Sciatic nerve (tissue), 2 donors: Measurements from ENCODE around the gene ELMO3. TPM values are rescaled to one million over a fixed set of nuclear protein-coding genes. Genes with fewer than 3 reads are reported as not detected.
A peak's percentile ranks its signal among the peaks of the same experiment; 100 is the strongest.

Experiments
- ATAC-seq: fragments of 200-7000 bp; cut with Tn5 transposase; one replicate; pipeline ENCODE4 v1.9.1; 2020; ENCODE audit warnings: mild to moderate bottlenecking, moderate library complexity
- DNase-seq: peaks from one replicate; pipeline ENCODE4 v3.0.0-alpha.2; 2020; ENCODE audit warnings: low spot score
- intact Hi-C: fragments of 100-400 bp; cut with DNase I; formaldehyde crosslinking; loops from one replicate; pipeline ENCODE4 v1.14.2; 2022
- total RNA-seq: library from RNA; stranded (reverse); fragmentation: NEBNext Ultra II Directional; extraction: Animal tissue kit (Norgen Biotek cat#: 25700); gene quantifications from one replicate; pipeline ENCODE4 v1.2.1, GENCODE V29; 2021
- donor health status: DM: no; HTN: no; CAD: no.
- donor health status: DM: no; HTN: no; CAD: no.

ELMO3 gene
- 2.0 TPM for total RNA-seq

GRCh38 chr16:67199011-67199807 lies at the start of gene ELMO3:
Gene ELMO3 (plus strand): TSS chr16:67199131. CDS start chr16:67199327, 196 bp downstream.
- intact Hi-C loops, result no loop called here
- DNase-seq (no peak), ATAC-seq (peak; percentile 45)

GRCh38 chr16:67149276-67150046 lies 49.5 kb upstream of the ELMO3 start:
- DNase-seq (peak; percentile 60), ATAC-seq (no peak)
- intact Hi-C loops, result no loop called here

- DNase-seq, result no peak
- peak; percentile 64 for ATAC-seq
- intact Hi-C loops, result no loop called here
These were observed 48.7 kb upstream of the ELMO3 start for GRCh38 chr16:67150047-67150832.

- intact Hi-C loops, result no loop called here
- ATAC-seq (peak; percentile 87), DNase-seq (peak; percentile 86)
These were observed 48.0 kb upstream of the ELMO3 start, which contains the start of gene B3GNT9 for GRCh38 chr16:67150833-67151396. Gene B3GNT9 (minus strand): TSS chr16:67150998. CDS start chr16:67150485, 513 bp downstream.

GRCh38 chr16:67151431-67152097 lies 47.4 kb upstream of the ELMO3 start:
- ATAC-seq (no peak), DNase-seq (no peak)
- intact Hi-C loops, result no loop called here

- intact Hi-C loops, result loop anchor here (2.0 kb wide), 1 partner anchor 178 kb away; no protein-coding TSS in a partner anchor
- ATAC-seq (no peak), DNase-seq (no peak)
These were observed 44.2 kb upstream of the ELMO3 start for GRCh38 chr16:67154578-67155294.

- intact Hi-C loops, result loop anchor here (2.0 kb wide), 1 partner anchor 179 kb away; no protein-coding TSS in a partner anchor
- DNase-seq, result peak; percentile 86
- peak; percentile 56 for ATAC-seq
These were observed 43.4 kb upstream of the ELMO3 start for GRCh38 chr16:67155295-67156142.

GRCh38 chr16:67156143-67156844 lies 42.6 kb upstream of the ELMO3 start:
- DNase-seq (no peak), ATAC-seq (no peak)
- intact Hi-C loops, result no loop called here

GRCh38 chr16:67157106-67157748 lies 41.7 kb upstream of the ELMO3 start:
- DNase-seq (no peak), ATAC-seq (no peak)
- intact Hi-C loops, result no loop called here

GRCh38 chr16:67157892-67158635 lies 40.9 kb upstream of the ELMO3 start:
- intact Hi-C loops, result no loop called here
- ATAC-seq (no peak), DNase-seq (no peak)

GRCh38 chr16:67158637-67159600 lies 40.0 kb upstream of the ELMO3 start:
- intact Hi-C loops, result no loop called here
- ATAC-seq, result no peak
- no peak for DNase-seq

GRCh38 chr16:67161595-67162058 lies 37.3 kb upstream of the ELMO3 start:
- ATAC-seq, result no peak
- no peak for DNase-seq
- intact Hi-C loops, result no loop called here

- intact Hi-C loops, result no loop called here
- no peak for DNase-seq
- ATAC-seq, result no peak
These were observed 36.3 kb upstream of the ELMO3 start for GRCh38 chr16:67162506-67163163.
